ENCODE measurements around the gene POLE4. TPM values are rescaled to one million over a fixed set of nuclear protein-coding genes. Genes with fewer than 3 reads are reported as not detected.

Gene POLE4
- total and polyA plus RNA-seq, 9 of the 15 experiments (the other 6 are each of a cell fraction or from before 2014, with no cell fraction given), result 25.7 to 73.7 (median 57.3) TPM

DNA sequence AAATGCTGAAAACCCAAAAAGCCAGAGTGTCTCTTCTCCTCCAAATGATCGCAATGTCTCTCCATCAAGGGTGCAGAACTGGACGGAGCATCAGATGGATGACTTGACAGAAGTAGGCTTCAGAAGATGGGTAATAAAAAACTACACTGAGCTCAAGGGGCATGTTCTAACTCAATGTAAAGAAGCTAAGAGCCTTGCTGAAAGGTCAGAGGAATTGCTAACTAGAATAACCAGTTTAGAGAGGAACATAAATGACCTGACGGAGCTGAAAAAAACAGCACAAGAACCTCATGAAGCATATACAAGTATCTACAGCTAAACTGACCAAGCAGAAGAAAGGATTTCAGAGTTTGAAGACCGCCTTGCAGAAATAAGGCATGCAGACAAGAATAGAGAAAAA lies 9.7 kb upstream of the POLE4 start:
- intact Hi-C loops (cut with micrococcal nuclease) (no loop called here), in situ Hi-C loops (cut with MboI) (no loop called here)
- ChIA-PET CTCF (ENCODE audit: low intra/inter-chr PET ratio) (no interaction called here), POLR2A (no interaction called here)
- Histone ChIP-seq H4K20me1 (replicated peaks; ENCODE audit: control insufficient read depth, insufficient read depth, low read length) (no peaks in the 10 kb centered on the region), H3K4me3 (no peak overlapping the region), H3K79me2 (ENCODE audit: control insufficient read depth, insufficient read depth, low read length) (no peaks in the 10 kb centered on the region; the same call in 2 of the 3 replicates), H2AFZ (ENCODE audit: low read depth, low read length) (no peak overlapping the region), H3K4me1 (replicated peaks in 1 of 2; ENCODE audit: control insufficient read depth in 2 of 2, insufficient read depth in 2 of 2, low read length in 2 of 2) (no peaks in the 10 kb centered on the region; a peak in 1 of 5 replicates), H3K36me3 (ENCODE audit: control insufficient read depth, insufficient read depth, low read length) (peaks cover 4% of the 10 kb centered on the region; the same call in 1 of the 3 replicates), H3K9ac (ENCODE audit: insufficient read depth in 1 of 2, low read depth in 2 of 2, low read length in 2 of 2) (no peak overlapping the region), H3K4me2 (ENCODE audit: insufficient read depth, low read length) (no peak overlapping the region), H3K27ac (ENCODE audit: extremely low read depth, low read depth, low read length) (no peak overlapping the region), H3K27me3 (ENCODE audit: control insufficient read depth in 2 of 2, insufficient read depth in 2 of 2, low read length in 2 of 2) (no peaks in the 10 kb centered on the region), H3K9me3 (replicated peaks; ENCODE audit: control insufficient read depth, insufficient read depth, low read depth, low read length) (peaks cover 5% of the 10 kb centered on the region; the same call in 1 of the 2 replicates), H3K9me1 (ENCODE audit: control insufficient read depth, insufficient read depth, low read length) (no peaks in the 10 kb centered on the region)
- ATAC-seq (no peak), DNase-seq (ENCODE audit: extremely low read depth in 1 of 4, low spot score in 3 of 4) (no peak), FAIRE-seq (no peak)
- BruUV-seq (replicated peaks), result no TSS peak
- 90% methylated on average over 4 of the region's 4 CpGs for WGBS (ENCODE audit: insufficient coverage, low coverage, missing lambda C conversion rate)
- TF ChIP-seq EZH2 (IDR thresholded peaks at IDR 0.05; ENCODE audit: borderline replicate concordance, low read depth, low read length), result no peak
- TF ChIP-seq JUND (IDR thresholded peaks at IDR 0.05; ENCODE audit: borderline replicate concordance, low read depth, low read length), result no peak
- no peak for TF ChIP-seq JUND (tag; IDR thresholded peaks at IDR 0.05; ENCODE audit: borderline replicate concordance, low read depth, low read length)
- TF ChIP-seq SMARCA4 (IDR thresholded peaks at IDR 0.05), result no peak
- TF ChIP-seq ZNF696 (CRISPR knock-in tag; conservative IDR thresholded peaks at IDR 0.05), result no peak
- TF ChIP-seq, protein P1, sequence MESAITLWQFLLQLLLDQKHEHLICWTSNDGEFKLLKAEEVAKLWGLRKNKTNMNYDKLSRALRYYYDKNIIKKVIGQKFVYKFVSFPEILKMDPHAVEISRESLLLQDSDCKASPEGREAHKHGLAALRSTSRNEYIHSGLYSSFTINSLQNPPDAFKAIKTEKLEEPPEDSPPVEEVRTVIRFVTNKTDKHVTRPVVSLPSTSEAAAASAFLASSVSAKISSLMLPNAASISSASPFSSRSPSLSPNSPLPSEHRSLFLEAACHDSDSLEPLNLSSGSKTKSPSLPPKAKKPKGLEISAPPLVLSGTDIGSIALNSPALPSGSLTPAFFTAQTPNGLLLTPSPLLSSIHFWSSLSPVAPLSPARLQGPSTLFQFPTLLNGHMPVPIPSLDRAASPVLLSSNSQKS (CRISPR knock-in tag; IDR thresholded peaks at IDR 0.05), result no peak
- no peak for TF ChIP-seq ZBTB7A (IDR thresholded peaks at IDR 0.05; ENCODE audit: borderline replicate concordance, control insufficient read depth, low read depth, low read length)
- TF ChIP-seq RFX1 (IDR thresholded peaks at IDR 0.05), result no peak
- TF ChIP-seq NFE2 (IDR thresholded peaks at IDR 0.05; ENCODE audit: low read depth), result no peak
- no peak for TF ChIP-seq NFE2L1 (tag; IDR thresholded peaks at IDR 0.05; ENCODE audit: borderline replicate concordance, low read depth)
- no peak for TF ChIP-seq SAFB (IDR thresholded peaks at IDR 0.05; ENCODE audit: borderline replicate concordance, low read depth, low read length)
- no peak for TF ChIP-seq SMARCB1 (IDR thresholded peaks at IDR 0.05; ENCODE audit: insufficient read length, low read depth)
- no peak for TF ChIP-seq PRMT5 (CRISPR knock-in tag; IDR thresholded peaks at IDR 0.05)
- TF ChIP-seq, protein P2, sequence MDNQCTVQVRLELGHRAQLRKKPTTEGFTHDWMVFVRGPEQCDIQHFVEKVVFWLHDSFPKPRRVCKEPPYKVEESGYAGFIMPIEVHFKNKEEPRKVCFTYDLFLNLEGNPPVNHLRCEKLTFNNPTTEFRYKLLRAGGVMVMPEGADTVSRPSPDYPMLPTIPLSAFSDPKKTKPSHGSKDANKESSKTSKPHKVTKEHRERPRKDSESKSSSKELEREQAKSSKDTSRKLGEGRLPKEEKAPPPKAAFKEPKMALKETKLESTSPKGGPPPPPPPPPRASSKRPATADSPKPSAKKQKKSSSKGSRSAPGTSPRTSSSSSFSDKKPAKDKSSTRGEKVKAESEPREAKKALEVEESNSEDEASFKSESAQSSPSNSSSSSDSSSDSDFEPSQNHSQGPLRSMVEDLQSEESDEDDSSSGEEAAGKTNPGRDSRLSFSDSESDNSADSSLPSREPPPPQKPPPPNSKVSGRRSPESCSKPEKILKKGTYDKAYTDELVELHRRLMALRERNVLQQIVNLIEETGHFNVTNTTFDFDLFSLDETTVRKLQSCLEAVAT (IDR thresholded peaks at IDR 0.05), result no peak
- no peak for TF ChIP-seq HNRNPL (IDR thresholded peaks at IDR 0.05; ENCODE audit: low read depth, low read length)
- no peak for TF ChIP-seq RFX5 (IDR thresholded peaks at IDR 0.05; ENCODE audit: low read depth, low read length)
- TF ChIP-seq NCOA6 (IDR thresholded peaks at IDR 0.05), result no peak
- TF ChIP-seq, protein P3, sequence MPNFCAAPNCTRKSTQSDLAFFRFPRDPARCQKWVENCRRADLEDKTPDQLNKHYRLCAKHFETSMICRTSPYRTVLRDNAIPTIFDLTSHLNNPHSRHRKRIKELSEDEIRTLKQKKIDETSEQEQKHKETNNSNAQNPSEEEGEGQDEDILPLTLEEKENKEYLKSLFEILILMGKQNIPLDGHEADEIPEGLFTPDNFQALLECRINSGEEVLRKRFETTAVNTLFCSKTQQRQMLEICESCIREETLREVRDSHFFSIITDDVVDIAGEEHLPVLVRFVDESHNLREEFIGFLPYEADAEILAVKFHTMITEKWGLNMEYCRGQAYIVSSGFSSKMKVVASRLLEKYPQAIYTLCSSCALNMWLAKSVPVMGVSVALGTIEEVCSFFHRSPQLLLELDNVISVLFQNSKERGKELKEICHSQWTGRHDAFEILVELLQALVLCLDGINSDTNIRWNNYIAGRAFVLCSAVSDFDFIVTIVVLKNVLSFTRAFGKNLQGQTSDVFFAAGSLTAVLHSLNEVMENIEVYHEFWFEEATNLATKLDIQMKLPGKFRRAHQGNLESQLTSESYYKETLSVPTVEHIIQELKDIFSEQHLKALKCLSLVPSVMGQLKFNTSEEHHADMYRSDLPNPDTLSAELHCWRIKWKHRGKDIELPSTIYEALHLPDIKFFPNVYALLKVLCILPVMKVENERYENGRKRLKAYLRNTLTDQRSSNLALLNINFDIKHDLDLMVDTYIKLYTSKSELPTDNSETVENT (CRISPR knock-in tag; IDR thresholded peaks at IDR 0.05), result no peak
- TF ChIP-seq, protein P4, sequence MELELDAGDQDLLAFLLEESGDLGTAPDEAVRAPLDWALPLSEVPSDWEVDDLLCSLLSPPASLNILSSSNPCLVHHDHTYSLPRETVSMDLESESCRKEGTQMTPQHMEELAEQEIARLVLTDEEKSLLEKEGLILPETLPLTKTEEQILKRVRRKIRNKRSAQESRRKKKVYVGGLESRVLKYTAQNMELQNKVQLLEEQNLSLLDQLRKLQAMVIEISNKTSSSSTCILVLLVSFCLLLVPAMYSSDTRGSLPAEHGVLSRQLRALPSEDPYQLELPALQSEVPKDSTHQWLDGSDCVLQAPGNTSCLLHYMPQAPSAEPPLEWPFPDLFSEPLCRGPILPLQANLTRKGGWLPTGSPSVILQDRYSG (tag; conservative IDR thresholded peaks at IDR 0.05; ENCODE audit: low read depth), result no peak

All from K562 (cell line).